PC-3 (cell line): ENCODE data around the gene HOXB9. TPM values are rescaled to one million over a fixed set of nuclear protein-coding genes. Genes with fewer than 3 reads are reported as not detected.

ENCODE experiments used
- ATAC-seq: fragments of 200-7000 bp; cut with Tn5 transposase; 2 replicates; pipeline ENCODE4 v1.9.1; 2020; ENCODE audit warnings: mild to moderate bottlenecking, moderate library complexity
- BruUV-seq: library from RNA; stranded (reverse); fragments of 400-500 nt; replicated peaks from 2 replicates; lab custom pipeline; 2021; lab: Mats Ljungman, UMichigan
- CTCF ChIA-PET: fragments of 300-600 bp; sonication (Branson Sonifier 250); formaldehyde crosslinking; loops from one replicate; lab custom pipeline; 2022; ENCODE audit warnings: antibody characterized with exemption; lab: Charles Lee
- POLR2A ChIA-PET: fragments of 300-600 bp; sonication (Branson Sonifier 250); formaldehyde crosslinking; loops from one replicate; lab custom pipeline; 2022; ENCODE audit warnings: antibody characterized with exemption; ENCODE audit not compliant: unreplicated experiment; lab: Charles Lee
- DNase-seq: peaks from one replicate; pipeline ENCODE4 v3.0.0-alpha.2; 2015
- H2AFZ ChIP-seq: fragments of 300-600 bp; sonication (generic); 2 replicates; pipeline ENCODE4 v1.6.0; 2016; ENCODE audit warnings: antibody characterized with exemption, low read length
- H3F3A ChIP-seq: fragments of 300-600 bp; sonication (generic); one replicate; pipeline ENCODE4 v1.6.0; 2017; ENCODE audit warnings: antibody characterized with exemption, low read length, control low read depth, mild to moderate bottlenecking; ENCODE audit not compliant: unreplicated experiment
- H3K27ac ChIP-seq: fragments of 300-600 bp; sonication (generic); 2 replicates; pipeline ENCODE4 v1.5.1; 2016; ENCODE audit warnings: mild to moderate bottlenecking, low read length
- H3K27me3 ChIP-seq: fragments of 300-600 bp; sonication (generic); 2 replicates; pipeline ENCODE4 v1.6.1; 2016; ENCODE audit warnings: low read length, mixed read lengths
- H3K36me3 ChIP-seq: fragments of 300-600 bp; sonication (generic); 2 replicates; pipeline ENCODE4 v1.6.1; 2016; ENCODE audit warnings: low read depth, mixed run types, low read length, mixed read lengths
- H3K4me1 ChIP-seq: fragments of 300-600 bp; sonication (generic); 2 replicates; pipeline ENCODE4 v1.5.1; 2016; ENCODE audit warnings: low read length; ENCODE audit not compliant: insufficient read depth
- H3K4me2 ChIP-seq: fragments of 300-600 bp; sonication (generic); 2 replicates; pipeline ENCODE4 v1.6.0; 2016; ENCODE audit warnings: low read length
- H3K4me3 ChIP-seq: fragments of 300-600 bp; sonication (generic); 2 replicates; pipeline ENCODE4 v1.5.1; 2016; ENCODE audit warnings: mild to moderate bottlenecking, low read length, mixed read lengths
- H3K79me2 ChIP-seq: fragments of 300-600 bp; sonication (generic); 2 replicates; pipeline ENCODE4 v1.6.1; 2017; ENCODE audit warnings: low read length, mixed read lengths
- H3K9ac ChIP-seq: fragments of 300-600 bp; sonication (generic); 2 replicates; pipeline ENCODE4 v1.6.0; 2016; ENCODE audit warnings: mild to moderate bottlenecking, low read length
- H3K9me2 ChIP-seq: fragments of 300-600 bp; sonication (generic); replicated peaks from 2 replicates; pipeline ENCODE4 v1.6.1; 2016; ENCODE audit warnings: mixed run types, low read length, mixed read lengths
- H3K9me3 ChIP-seq: fragments of 300-600 bp; sonication (generic); 2 replicates; pipeline ENCODE4 v1.6.1; 2016; ENCODE audit warnings: low read length, mixed read lengths
- H4K20me1 ChIP-seq: fragments of 300-600 bp; sonication (generic); 2 replicates; pipeline ENCODE4 v1.6.1; 2016; ENCODE audit warnings: low read length, mixed read lengths
- EZH2 ChIP-seq: fragments of 300-600 bp; sonication (generic); IDR thresholded peaks from one replicate; pipeline ENCODE4 v1.6.1; 2017; ENCODE audit warnings: antibody characterized with exemption, mild to moderate bottlenecking, low read length; ENCODE audit not compliant: unreplicated experiment
- EZH2phosphoT487 ChIP-seq: fragments of 300-600 bp; sonication (generic); IDR thresholded peaks from 2 replicates; pipeline ENCODE4 v1.6.1; 2018; ENCODE audit warnings: mild to moderate bottlenecking, antibody characterized with exemption, low read length, borderline replicate concordance
- intact Hi-C: fragments of 100-400 bp; cut with micrococcal nuclease; formaldehyde crosslinking; loops from 2 replicates; pipeline ENCODE4 v1.9.0; 2023
- total RNA-seq: library from RNA; depleted of rRNA; stranded (reverse); fragments of >200 nt; gene quantifications from 2 replicates; pipeline ENCODE4 v1.2.3, GENCODE V29; 2014
- TF ChIP-seq, protein P1 (sequence below): fragments of 300-600 bp; sonication (generic); conservative IDR thresholded peaks from 2 replicates; pipeline ENCODE4 v1.5.1; 2017; ENCODE audit warnings: antibody characterized with exemption, low read depth, mild to moderate bottlenecking, low read length

The HOXB9 gene
- total RNA-seq, 1 experiment from 2014 or later: 7.0 TPM

DNA sequence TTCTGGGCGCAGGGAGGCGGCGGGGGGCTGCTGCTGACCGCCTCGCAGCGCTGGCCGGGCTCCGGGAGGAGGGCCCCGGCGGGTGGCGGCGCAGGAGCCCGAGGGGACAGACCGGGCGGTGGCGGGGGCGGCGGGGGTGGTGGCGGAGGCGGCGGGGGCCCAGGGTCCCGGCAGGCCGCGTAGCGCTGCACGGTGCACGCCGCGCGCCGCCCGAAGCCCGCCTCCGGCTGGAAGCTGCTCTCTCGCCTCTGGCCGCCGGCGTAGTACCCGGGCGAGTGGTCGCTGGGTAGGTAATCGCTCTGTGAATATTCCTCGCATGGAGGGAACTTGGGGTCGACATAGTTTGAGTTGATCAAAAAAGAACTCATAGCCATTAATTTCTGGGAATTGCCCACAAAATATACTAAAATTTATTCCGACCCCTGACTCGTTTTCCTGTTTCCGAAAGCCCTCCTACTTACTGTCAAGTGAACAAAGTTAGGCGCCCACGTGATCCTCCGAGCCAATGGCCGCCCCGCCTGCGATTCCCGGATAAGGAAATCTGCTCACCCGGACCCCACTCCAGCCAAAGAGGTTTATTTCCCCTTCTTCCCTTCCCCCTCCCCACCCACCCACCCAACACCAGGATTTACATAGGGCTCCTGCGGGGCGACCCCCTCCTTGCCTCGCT lies 48.1 kb downstream of the HOXB9 start, which contains the start of gene HOXB4:
TSS of gene HOXB4 (minus strand) at position 405 of the 670 bp plus-strand sequence. CDS start at position 374, 31 bp downstream.
- peak within 1 kb of the TSS; percentile 23; the same call in 1 of the 2 replicates for H3K9ac ChIP-seq
- CTCF ChIA-PET: no interaction called here
- POLR2A ChIA-PET: no interaction called here
- H3F3A ChIP-seq: no peaks in the 10 kb centered on the region
- no TSS peak for BruUV-seq
- H3K9me2 ChIP-seq: no peaks in the 10 kb centered on the region
- peaks cover 20% of the 10 kb centered on the region for H3K4me1 ChIP-seq
- H3K9me3 ChIP-seq: no peaks in the 10 kb centered on the region
- no peak within 1 kb of the TSS for H3K27ac ChIP-seq
- no peaks in the 10 kb centered on the region for H3K36me3 ChIP-seq
- H3K27me3 ChIP-seq: no peaks in the 10 kb centered on the region
- peak within 1 kb of the TSS; percentile 86 for H3K4me2 ChIP-seq
- DNase-seq (no peak), ATAC-seq (no peak)
- intact Hi-C loops: no loop called here
- peak within 1 kb of the TSS; percentile 64 for H2AFZ ChIP-seq
- H4K20me1 ChIP-seq: no peaks in the 10 kb centered on the region
- TF ChIP-seq EZH2phosphoT487 (no peak), EZH2 (no peak)
- TF ChIP-seq, protein P1, sequence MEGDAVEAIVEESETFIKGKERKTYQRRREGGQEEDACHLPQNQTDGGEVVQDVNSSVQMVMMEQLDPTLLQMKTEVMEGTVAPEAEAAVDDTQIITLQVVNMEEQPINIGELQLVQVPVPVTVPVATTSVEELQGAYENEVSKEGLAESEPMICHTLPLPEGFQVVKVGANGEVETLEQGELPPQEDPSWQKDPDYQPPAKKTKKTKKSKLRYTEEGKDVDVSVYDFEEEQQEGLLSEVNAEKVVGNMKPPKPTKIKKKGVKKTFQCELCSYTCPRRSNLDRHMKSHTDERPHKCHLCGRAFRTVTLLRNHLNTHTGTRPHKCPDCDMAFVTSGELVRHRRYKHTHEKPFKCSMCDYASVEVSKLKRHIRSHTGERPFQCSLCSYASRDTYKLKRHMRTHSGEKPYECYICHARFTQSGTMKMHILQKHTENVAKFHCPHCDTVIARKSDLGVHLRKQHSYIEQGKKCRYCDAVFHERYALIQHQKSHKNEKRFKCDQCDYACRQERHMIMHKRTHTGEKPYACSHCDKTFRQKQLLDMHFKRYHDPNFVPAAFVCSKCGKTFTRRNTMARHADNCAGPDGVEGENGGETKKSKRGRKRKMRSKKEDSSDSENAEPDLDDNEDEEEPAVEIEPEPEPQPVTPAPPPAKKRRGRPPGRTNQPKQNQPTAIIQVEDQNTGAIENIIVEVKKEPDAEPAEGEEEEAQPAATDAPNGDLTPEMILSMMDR: no peak
- H3K4me3 ChIP-seq: peak within 1 kb of the TSS; percentile 66
- no peaks in the 10 kb centered on the region for H3K79me2 ChIP-seq

DNA sequence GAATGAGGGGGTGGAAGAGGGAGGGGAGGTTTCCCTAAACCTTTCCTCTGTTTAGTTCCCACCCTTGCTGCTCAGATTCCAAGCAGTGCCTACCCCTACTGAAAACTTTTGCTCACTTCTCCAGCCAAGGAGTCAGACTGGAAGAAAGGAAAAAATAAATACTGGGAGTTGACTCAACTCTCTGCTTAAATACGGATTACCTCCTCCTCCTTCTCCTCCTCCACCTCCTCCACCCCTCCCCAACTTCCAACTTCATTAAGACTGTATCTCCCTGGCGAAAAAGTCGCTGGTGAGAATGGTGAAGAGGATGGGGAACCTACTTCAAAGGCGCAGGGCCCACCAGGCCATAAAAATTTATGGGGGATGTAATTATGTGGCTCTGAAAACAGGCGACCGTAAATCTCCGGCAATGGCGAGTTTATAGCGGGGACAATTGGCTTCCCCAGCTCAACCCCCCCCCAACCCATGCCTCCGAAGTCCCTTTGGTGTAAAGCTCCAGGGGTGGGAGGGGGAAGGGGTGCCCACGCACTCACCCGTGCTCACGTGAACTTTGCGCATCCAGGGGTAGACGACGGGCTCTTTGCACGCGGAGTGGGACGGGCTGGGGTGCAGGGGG lies 48.7 kb downstream of the HOXB9 start:
- Histone ChIP-seq H3K4me1 (peaks cover 20% of the 10 kb centered on the region), H3F3A (no peaks in the 10 kb centered on the region), H3K36me3 (no peaks in the 10 kb centered on the region), H3K79me2 (no peaks in the 10 kb centered on the region), H3K9ac (peak overlapping the region; percentile 23), H3K9me2 (no peaks in the 10 kb centered on the region), H3K9me3 (no peaks in the 10 kb centered on the region), H3K27me3 (no peaks in the 10 kb centered on the region), H3K4me2 (peak overlapping the region; percentile 86), H4K20me1 (no peaks in the 10 kb centered on the region), H2AFZ (peak overlapping the region; percentile 64), H3K4me3 (peak overlapping the region; percentile 66), H3K27ac (no peak overlapping the region)
- POLR2A ChIA-PET: no interaction called here
- no TSS peak for BruUV-seq
- intact Hi-C loops: no loop called here
- TF ChIP-seq EZH2 (no peak), EZH2phosphoT487 (no peak)
- TF ChIP-seq, protein P1: no peak
- ATAC-seq (peak; percentile 58), DNase-seq (peak; percentile 42)
- CTCF ChIA-PET: interaction anchor here (0.5 kb wide), 1 partner anchor 11 kb away, joined by 3 read pairs; no protein-coding TSS in a partner anchor
